ENCODE data around the gene CRADD.

CRADD gene

DNA sequence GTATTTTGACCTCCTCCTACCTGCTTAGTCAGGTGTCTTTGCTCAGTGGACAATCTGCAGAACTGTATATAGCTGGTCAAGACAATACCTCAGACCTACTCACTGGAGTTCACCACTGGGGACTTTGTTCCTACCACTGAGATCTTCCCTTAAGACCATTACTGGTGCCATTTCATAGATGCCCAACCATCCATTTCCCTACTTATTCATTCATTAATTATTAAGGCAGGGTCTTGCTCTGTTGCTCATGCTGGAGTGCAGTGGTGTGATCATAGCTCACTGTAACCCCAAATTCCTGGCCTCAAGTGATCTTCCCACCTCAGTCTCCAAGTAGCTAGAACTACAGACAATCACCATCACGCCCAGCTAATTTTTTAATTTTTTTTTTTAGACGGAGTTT, 22.8 kb upstream of the CRADD start:
- no peak for DNase-seq (ENCODE audit: low read depth, low spot score)
- TF ChIP-seq, protein P1, sequence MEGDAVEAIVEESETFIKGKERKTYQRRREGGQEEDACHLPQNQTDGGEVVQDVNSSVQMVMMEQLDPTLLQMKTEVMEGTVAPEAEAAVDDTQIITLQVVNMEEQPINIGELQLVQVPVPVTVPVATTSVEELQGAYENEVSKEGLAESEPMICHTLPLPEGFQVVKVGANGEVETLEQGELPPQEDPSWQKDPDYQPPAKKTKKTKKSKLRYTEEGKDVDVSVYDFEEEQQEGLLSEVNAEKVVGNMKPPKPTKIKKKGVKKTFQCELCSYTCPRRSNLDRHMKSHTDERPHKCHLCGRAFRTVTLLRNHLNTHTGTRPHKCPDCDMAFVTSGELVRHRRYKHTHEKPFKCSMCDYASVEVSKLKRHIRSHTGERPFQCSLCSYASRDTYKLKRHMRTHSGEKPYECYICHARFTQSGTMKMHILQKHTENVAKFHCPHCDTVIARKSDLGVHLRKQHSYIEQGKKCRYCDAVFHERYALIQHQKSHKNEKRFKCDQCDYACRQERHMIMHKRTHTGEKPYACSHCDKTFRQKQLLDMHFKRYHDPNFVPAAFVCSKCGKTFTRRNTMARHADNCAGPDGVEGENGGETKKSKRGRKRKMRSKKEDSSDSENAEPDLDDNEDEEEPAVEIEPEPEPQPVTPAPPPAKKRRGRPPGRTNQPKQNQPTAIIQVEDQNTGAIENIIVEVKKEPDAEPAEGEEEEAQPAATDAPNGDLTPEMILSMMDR (IDR thresholded peaks at IDR 0.05; ENCODE audit: low read depth, low read length) = no peak
- H3K4me3 ChIP-seq (ENCODE audit: low read depth, low read length) = no peak overlapping the region
- in situ Hi-C loops (cut with HindIII; ENCODE audit: low sequenced_read_pairs) = no loop called here

DNA sequence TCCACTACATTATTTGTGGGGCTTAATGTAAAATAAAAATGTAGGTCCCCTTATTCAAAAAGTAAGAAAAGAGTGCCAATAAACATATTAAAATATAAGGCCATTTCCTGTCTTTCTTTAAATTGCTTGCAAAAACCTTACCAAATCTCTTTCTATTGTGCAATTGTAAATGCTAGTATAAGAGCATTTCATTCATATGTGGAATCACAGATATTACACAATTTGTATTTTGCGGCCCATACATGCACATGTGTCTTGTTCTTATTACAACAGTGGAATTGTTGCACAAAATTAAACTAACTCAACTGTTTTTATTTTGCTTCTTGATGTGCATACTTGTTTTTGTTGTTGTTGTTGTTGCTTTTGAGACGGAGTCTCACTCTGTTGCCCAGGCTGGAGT, 20.1 kb upstream of the CRADD start:
- in situ Hi-C loops (cut with HindIII; ENCODE audit: low sequenced_read_pairs) = no loop called here
- TF ChIP-seq, protein P1 (IDR thresholded peaks at IDR 0.05; ENCODE audit: low read depth, low read length) = no peak
- DNase-seq (ENCODE audit: low read depth, low spot score) = no peak
- no peak overlapping the region for H3K4me3 ChIP-seq (ENCODE audit: low read depth, low read length)

DNA sequence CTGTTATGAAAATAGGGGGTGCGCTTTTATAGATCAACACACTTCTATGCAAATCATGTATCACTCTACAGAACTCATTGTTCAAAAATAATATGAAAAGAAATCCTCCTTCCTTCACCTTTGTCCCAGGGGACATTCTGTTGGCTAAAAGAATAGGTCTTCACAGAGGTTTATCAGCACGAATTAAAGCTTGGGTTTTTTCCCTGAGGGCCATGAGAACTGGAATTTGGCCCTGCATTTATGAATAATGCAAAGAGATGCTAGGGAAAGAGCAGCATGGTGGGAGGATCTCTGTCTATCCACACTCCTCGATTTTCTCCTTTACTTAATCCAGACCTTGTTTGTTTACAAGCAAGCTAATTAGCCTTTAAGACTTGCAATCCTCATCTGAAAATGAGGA, 16.2 kb upstream of the CRADD start:
- TF ChIP-seq, protein P1 (IDR thresholded peaks at IDR 0.05; ENCODE audit: low read depth, low read length) = no peak
- in situ Hi-C loops (cut with HindIII; ENCODE audit: low sequenced_read_pairs) = no loop called here
- no peak overlapping the region for H3K4me3 ChIP-seq (ENCODE audit: low read depth, low read length)
- DNase-seq (ENCODE audit: low read depth, low spot score) = no peak

DNA sequence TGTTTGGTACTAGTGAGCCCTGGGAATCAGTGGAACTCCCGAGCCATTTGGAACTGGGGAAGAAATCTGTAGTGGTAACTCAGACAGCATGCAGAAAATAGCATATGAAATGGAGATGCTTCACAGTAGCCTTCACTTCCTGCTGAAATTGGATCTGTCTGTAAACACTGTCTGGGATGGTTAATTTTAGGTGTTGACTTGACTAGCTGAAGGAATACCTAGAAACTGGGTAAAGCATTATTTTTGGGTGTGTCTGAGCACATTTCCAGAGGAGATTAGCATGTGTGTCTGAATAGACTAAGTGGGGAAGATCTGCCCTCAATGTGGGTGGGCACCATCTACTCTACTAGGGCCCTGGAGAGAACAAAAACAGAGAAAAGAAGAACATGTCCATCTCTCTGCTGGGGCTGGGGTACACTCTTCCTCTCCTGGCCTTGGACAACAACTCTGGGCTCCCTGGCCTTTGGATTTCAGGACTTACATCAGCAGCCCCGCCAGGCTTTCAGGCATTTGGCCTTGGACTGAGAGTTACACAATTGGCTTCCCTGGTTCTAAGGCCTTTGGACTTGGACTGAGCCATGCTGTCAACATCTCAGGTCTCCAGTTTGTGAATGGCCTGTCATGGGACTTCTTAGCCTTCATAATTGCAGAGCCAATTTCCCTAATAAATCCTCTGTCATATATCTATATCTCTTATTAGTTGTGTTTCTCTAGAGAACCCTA, 14.0 kb upstream of the CRADD start:
- TF ChIP-seq, protein P1 (IDR thresholded peaks at IDR 0.05; ENCODE audit: low read depth, low read length) = no peak
- no peak overlapping the region for H3K4me3 ChIP-seq (ENCODE audit: low read depth, low read length)
- no peak for DNase-seq (ENCODE audit: low read depth, low spot score)
- in situ Hi-C loops (cut with HindIII; ENCODE audit: low sequenced_read_pairs) = no loop called here

DNA sequence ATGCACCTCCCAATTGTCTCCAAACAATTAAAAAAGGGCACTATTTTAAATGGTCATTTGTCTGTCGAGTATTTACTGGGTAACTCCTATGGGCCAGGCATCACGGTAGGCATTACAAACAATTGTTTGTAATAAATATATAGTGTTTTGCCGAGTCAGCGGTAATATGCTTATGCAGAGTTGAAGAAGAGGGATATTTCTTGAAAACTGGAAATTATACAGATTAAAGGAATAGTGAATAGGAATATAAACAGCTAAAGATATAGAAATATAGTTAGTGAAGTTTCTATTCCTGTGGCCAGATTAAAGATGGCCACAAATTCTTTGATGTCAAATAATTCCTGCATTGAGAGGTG, 13.5 kb upstream of the CRADD start:
- DNase-seq (ENCODE audit: low read depth, low spot score) = no peak
- TF ChIP-seq, protein P1 (IDR thresholded peaks at IDR 0.05; ENCODE audit: low read depth, low read length) = no peak
- in situ Hi-C loops (cut with HindIII; ENCODE audit: low sequenced_read_pairs) = no loop called here
- H3K4me3 ChIP-seq (ENCODE audit: low read depth, low read length) = no peak overlapping the region

DNA sequence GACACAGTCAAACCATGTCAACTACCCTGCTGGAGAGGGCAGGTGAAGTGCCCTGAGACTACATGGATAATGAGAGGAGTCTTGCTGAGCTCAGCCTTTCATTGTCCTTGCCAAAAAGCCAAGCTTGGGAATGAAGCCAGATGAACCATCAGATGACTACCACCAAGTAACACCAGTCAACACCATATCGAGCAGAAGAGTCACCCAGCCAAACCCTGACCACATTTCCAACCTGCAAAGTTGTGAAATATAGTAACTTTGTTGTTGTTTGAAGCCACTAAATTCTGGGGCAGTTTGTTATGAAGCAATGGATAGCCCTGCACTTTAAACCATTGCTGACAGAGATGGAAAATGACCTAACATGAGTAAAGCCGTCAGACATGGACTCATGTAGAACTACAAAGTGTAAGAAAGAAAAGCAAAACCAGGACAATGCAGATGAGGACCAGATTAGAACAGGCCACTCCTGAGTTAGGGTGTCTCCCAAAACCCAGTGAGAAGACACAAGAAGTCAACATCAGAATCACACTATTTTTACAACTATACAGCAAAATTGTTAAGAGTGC, 12.5 kb upstream of the CRADD start:
- in situ Hi-C loops (cut with HindIII; ENCODE audit: low sequenced_read_pairs) = no loop called here
- TF ChIP-seq, protein P1 (IDR thresholded peaks at IDR 0.05; ENCODE audit: low read depth, low read length) = no peak

More for the DNA sequence above, 12.5 kb upstream of the CRADD start:
- DNase-seq (ENCODE audit: low read depth, low spot score) = peak; percentile 5
- H3K4me3 ChIP-seq (ENCODE audit: low read depth, low read length) = no peak overlapping the region

All from astrocyte of the spinal cord (primary cell).